K562 (cell line): ENCODE results near the gene PXK. TPM values are rescaled to one million over a fixed set of nuclear protein-coding genes. Genes with fewer than 3 reads are reported as not detected.

Experiments used
- DIDO1 ChIP-seq: fragments of 450-650 bp; IDR thresholded peaks from 2 replicates; pipeline ENCODE4 v1.6.1; 2016; ENCODE audit warnings: low read depth, missing biosample characterization, missing genetic modification characterization
- GTF2F1 ChIP-seq: IDR thresholded peaks from 2 replicates; pipeline ENCODE4 v1.6.1; 2011; ENCODE audit warnings: low read depth, low read length, improper control_type of control experiment
- ILF3 ChIP-seq: fragments of 450-650 bp; IDR thresholded peaks from 2 replicates; pipeline ENCODE4 v1.6.1; 2018; ENCODE audit warnings: antibody characterized with exemption, mild to moderate bottlenecking, moderate library complexity, borderline replicate concordance
- KAT2B ChIP-seq: IDR thresholded peaks from one replicate; pipeline ENCODE4 v1.6.1; 2012; ENCODE audit warnings: low read depth, mild to moderate bottlenecking, control low read depth, inconsistent platforms, low read length, moderate library complexity
- PHF8 ChIP-seq: fragments of 200-600 bp; sonication (generic); IDR thresholded peaks from 2 replicates; pipeline ENCODE4 v1.6.1; 2012; ENCODE audit warnings: mixed run types, mild to moderate bottlenecking, inconsistent platforms, low read length, moderate library complexity, borderline replicate concordance
- RFX1 ChIP-seq: fragments of 450-650 bp; IDR thresholded peaks from 2 replicates; pipeline ENCODE4 v1.6.1; 2016; ENCODE audit warnings: mild to moderate bottlenecking, moderate library complexity
- SRSF7 ChIP-seq: fragments of 200-400 bp; formaldehyde crosslinking; optimal IDR thresholded peaks from 2 replicates; pipeline ENCODE3; 2017; ENCODE audit warnings: mild to moderate bottlenecking, low read depth, low read length
- ZBTB17 ChIP-seq: fragments of 450-650 bp; formaldehyde crosslinking; IDR thresholded peaks from 2 replicates; pipeline ENCODE4 v1.4.0; 2020; ENCODE audit warnings: mild to moderate bottlenecking
- ZNF143 ChIP-seq: sonication (generic); formaldehyde crosslinking; IDR thresholded peaks from 2 replicates; pipeline ENCODE4 v1.9.0; 2022; ENCODE audit warnings: mild to moderate bottlenecking, missing genetic modification reagents
- ZNF3 ChIP-seq: fragments of 250-450 bp; sonication (Bioruptor Pico); IDR thresholded peaks from 2 replicates; pipeline ENCODE4 v1.5.0; 2021; ENCODE audit warnings: mild to moderate bottlenecking, moderate library complexity
- ZNF766 ChIP-seq: fragments of 200-800 bp; sonication (Bioruptor generic); conservative IDR thresholded peaks from 2 replicates; pipeline ENCODE4 v1.6.1; 2016; ENCODE audit warnings: missing genetic modification characterization, missing compliant biosample characterization
- ZNF780A ChIP-seq: fragments of 250-450 bp; sonication (Bioruptor Pico); IDR thresholded peaks from 2 replicates; pipeline ENCODE4 v1.5.0; 2021; ENCODE audit warnings: mild to moderate bottlenecking
- polyA plus RNA-seq, 8 experiments: library from polyadenylated mRNA; depleted of rRNA in 4 of 8; stranded (reverse) in 5 of 8; unstranded in 3 of 8; fragments of >200 nt; fragmentation: Nextera tagmentation in 2 of 8; fragmentation: Illumina TruSeq in 1 of 8; extraction: Ambion mirVana in 2 of 8; extraction: Trizol in 1 of 8; gene quantifications; 2 replicates each; pipeline versions ENCODE4 v1.2.1 to v1.2.3, GENCODE V29; 2011 to 2014; ENCODE audit warnings: inconsistent platforms in 1 of 8, missing spikeins in 1 of 8
- total RNA-seq, 7 experiments: library from RNA; depleted of rRNA in 6 of 7; stranded (reverse); fragments of >200 nt in 6 of 7; fragmentation: Illumina TruSeq in 2 of 7; extraction: Trizol in 2 of 7; gene quantifications; 2 replicates each; pipeline versions ENCODE4 v1.2.1 to v1.2.3, GENCODE V29; 2011 to 2021; ENCODE audit warnings: low replicate concordance in 1 of 7
- TF ChIP-seq, protein P1 (sequence below): fragments of 450-650 bp; IDR thresholded peaks from 2 replicates; pipeline ENCODE4 v1.6.1; 2018; ENCODE audit not compliant: partially characterized antibody

The PXK gene
- total and polyA plus RNA-seq, 9 of the 15 experiments (the other 6 are each of a cell fraction or from before 2014, with no cell fraction given): 3.3 to 19.9 (median 11.3) TPM

DNA sequence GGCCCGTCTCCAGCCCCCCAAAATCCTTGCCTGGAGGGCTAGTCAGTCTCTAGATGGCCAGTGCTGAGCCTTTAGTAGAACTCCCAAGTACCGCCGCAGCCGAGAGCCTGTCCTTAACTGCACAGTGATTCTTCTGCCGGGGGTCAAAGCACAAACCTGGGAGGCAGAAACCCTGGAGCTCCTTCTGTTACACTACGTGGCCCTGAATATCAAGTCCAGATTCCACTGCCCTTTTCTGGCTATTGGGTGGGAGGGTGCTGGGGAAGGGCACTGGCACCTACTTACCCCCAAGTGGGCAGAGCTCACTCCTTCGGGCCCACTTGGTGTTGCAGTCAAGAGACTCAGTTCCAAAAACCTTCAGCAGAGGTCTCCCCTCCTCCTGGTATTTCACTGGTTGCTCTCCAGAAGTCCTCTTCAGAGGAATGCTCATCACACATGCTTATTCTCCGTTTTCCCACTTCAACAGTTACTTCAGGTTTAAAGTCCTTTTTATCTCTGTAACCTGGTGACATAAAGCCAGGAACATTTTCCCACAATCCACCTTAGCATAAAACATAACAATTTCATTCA lies 90.1 kb downstream of the PXK start (continued):
- TF ChIP-seq PHF8: no peak
- no peak for TF ChIP-seq ZNF3
- TF ChIP-seq DIDO1: no peak
- TF ChIP-seq GTF2F1: no peak
- no peak for TF ChIP-seq ILF3
- TF ChIP-seq RFX1: 0 out of 2 replicates have a peak, but pooled peaks have one; percentile 10
- no peak for TF ChIP-seq ZNF766
- TF ChIP-seq ZNF780A (CRISPR knock-in tag): no peak
- TF ChIP-seq, protein P1, sequence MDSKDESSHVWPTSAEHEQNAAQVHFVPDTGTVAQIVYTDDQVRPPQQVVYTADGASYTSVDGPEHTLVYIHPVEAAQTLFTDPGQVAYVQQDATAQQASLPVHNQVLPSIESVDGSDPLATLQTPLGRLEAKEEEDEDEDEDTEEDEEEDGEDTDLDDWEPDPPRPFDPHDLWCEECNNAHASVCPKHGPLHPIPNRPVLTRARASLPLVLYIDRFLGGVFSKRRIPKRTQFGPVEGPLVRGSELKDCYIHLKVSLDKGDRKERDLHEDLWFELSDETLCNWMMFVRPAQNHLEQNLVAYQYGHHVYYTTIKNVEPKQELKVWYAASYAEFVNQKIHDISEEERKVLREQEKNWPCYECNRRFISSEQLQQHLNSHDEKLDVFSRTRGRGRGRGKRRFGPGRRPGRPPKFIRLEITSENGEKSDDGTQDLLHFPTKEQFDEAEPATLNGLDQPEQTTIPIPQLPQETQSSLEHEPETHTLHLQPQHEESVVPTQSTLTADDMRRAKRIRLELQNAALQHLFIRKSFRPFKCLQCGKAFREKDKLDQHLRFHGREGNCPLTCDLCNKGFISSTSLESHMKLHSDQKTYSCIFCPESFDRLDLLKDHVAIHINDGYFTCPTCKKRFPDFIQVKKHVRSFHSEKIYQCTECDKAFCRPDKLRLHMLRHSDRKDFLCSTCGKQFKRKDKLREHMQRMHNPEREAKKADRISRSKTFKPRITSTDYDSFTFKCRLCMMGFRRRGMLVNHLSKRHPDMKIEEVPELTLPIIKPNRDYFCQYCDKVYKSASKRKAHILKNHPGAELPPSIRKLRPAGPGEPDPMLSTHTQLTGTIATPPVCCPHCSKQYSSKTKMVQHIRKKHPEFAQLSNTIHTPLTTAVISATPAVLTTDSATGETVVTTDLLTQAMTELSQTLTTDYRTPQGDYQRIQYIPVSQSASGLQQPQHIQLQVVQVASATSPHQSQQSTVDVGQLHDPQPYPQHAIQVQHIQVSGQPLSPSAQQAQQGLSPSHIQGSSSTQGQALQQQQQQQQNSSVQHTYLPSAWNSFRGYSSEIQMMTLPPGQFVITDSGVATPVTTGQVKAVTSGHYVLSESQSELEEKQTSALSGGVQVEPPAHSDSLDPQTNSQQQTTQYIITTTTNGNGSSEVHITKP: no peak
- TF ChIP-seq KAT2B: no peak
- no peak for TF ChIP-seq SRSF7
- no peak for TF ChIP-seq ZBTB17
- no peak for TF ChIP-seq ZNF143 (CRISPR knock-in tag)
